Spleen (tissue), 7 donors: Measurements from ENCODE around the gene ITPK1.

Experiments used
- CTCF ChIP-seq, 11 experiments: fragments of 200-600 bp in 7 of 11; fragments of 450-650 bp in 4 of 11; sonication (generic) in 4 of 11; IDR thresholded peaks in 8 of 11; conservative IDR thresholded peaks in 3 of 11; 1 replicate in 7 of 11; 2 replicates in 4 of 11; pipeline versions ENCODE4 v1.4.0 to v1.8.0; 2016 to 2021; ENCODE audit warnings: antibody characterized with exemption in 11 of 11, inconsistent platforms in 4 of 11, mild to moderate bottlenecking in 1 of 11
- POLR2A ChIP-seq, 3 donors: fragments of 450-650 bp; IDR thresholded peaks; one replicate each; pipeline ENCODE4 v1.5.1; 2017; ENCODE audit warnings: antibody characterized with exemption in 3 of 3, mild to moderate bottlenecking in 1 of 3
- POLR2AphosphoS5 ChIP-seq, 3 donors: sonication (generic); formaldehyde crosslinking; IDR thresholded peaks; one replicate each; pipeline ENCODE4 v1.5.1; 2017; ENCODE audit warnings: antibody characterized with exemption in 3 of 3
- donor health status: DM: no; HTN: no; CAD: no; lungs with moderate emphysema.
- donor health status: DM: no; HTN: no; CAD: no.
- donor health status: DM: no; HTN: no; CAD: no.

- TF ChIP-seq CTCF (IDR thresholded peaks at IDR 0.05 in 8 of 11, conservative IDR thresholded peaks at IDR 0.05 in 3 of 11), result no peak
- TF ChIP-seq POLR2A (IDR thresholded peaks at IDR 0.05), result no peak
- no peak for TF ChIP-seq POLR2AphosphoS5 (IDR thresholded peaks at IDR 0.05)
These were observed 84.0 kb downstream of the ITPK1 start for GRCh38 chr14:93031505-93032315.
